MCF 10A (cell line): ENCODE results near the gene GPR153. TPM values are rescaled to one million over a fixed set of nuclear protein-coding genes. Genes with fewer than 3 reads are reported as not detected.

Source experiments
- BruUV-seq: library from RNA; stranded (reverse); fragments of 400-500 nt; replicated peaks from 2 replicates; lab custom pipeline; 2021; lab: Mats Ljungman, UMichigan
- CTCF ChIA-PET: fragments of 300-600 bp; sonication (Branson Sonifier 250); formaldehyde crosslinking; extraction: SDS; loops from one replicate; lab custom pipeline; 2021; ENCODE audit warnings: antibody characterized with exemption, inconsistent platforms; lab: Yijun Ruan, JAX
- POLR2A ChIA-PET: fragments of 300-600, 350-650 bp; sonication (Branson Sonifier 250); formaldehyde crosslinking; extraction: SDS; loops from one replicate; lab custom pipeline; 2020; ENCODE audit warnings: antibody characterized with exemption, inconsistent platforms; lab: Yijun Ruan, JAX
- DNase-seq: peaks from one replicate; pipeline ENCODE4 v3.0.0-alpha.2; 2018; ENCODE audit not compliant: unreplicated experiment
- H3K27ac Mint-ChIP-seq: one replicate; pipeline ENCODE4 v1.8.0; 2022; ENCODE audit warnings: mild to moderate bottlenecking, low read depth, mixed read lengths; ENCODE audit not compliant: unreplicated experiment
- H3K27me3 Mint-ChIP-seq: one replicate; pipeline ENCODE4 v1.8.0; 2022; ENCODE audit warnings: mixed read lengths; ENCODE audit not compliant: insufficient read depth, unreplicated experiment
- H3K36me3 Mint-ChIP-seq: one replicate; pipeline ENCODE4 v1.8.0; 2022; ENCODE audit warnings: mild to moderate bottlenecking, moderate library complexity, mixed read lengths; ENCODE audit not compliant: insufficient read depth, unreplicated experiment
- H3K4me1 Mint-ChIP-seq: one replicate; pipeline ENCODE4 v1.8.0; 2022; ENCODE audit warnings: mixed read lengths; ENCODE audit not compliant: insufficient read depth, unreplicated experiment
- H3K4me3 Mint-ChIP-seq: one replicate; pipeline ENCODE4 v1.8.0; 2022; ENCODE audit warnings: mild to moderate bottlenecking, moderate library complexity, mixed read lengths; ENCODE audit not compliant: unreplicated experiment
- H3K9me3 Mint-ChIP-seq: one replicate; pipeline ENCODE4 v1.8.0; 2022; ENCODE audit warnings: mixed read lengths; ENCODE audit not compliant: unreplicated experiment
- CTCF ChIP-seq: fragments of 200-600 bp; IDR thresholded peaks from one replicate; pipeline ENCODE4 v1.8.0; 2022; ENCODE audit warnings: antibody characterized with exemption, mild to moderate bottlenecking; ENCODE audit not compliant: unreplicated experiment
- intact Hi-C: fragments of 100-400 bp; cut with micrococcal nuclease; formaldehyde crosslinking; loops from 2 replicates; pipeline ENCODE4 v1.14.1; 2022
- total RNA-seq: library from RNA; stranded (reverse); gene quantifications from 2 replicates; pipeline ENCODE4 v1.2.3, GENCODE V29; 2022

The GPR153 gene
- total RNA-seq, 1 experiment from 2014 or later, result 5.0 TPM

DNA sequence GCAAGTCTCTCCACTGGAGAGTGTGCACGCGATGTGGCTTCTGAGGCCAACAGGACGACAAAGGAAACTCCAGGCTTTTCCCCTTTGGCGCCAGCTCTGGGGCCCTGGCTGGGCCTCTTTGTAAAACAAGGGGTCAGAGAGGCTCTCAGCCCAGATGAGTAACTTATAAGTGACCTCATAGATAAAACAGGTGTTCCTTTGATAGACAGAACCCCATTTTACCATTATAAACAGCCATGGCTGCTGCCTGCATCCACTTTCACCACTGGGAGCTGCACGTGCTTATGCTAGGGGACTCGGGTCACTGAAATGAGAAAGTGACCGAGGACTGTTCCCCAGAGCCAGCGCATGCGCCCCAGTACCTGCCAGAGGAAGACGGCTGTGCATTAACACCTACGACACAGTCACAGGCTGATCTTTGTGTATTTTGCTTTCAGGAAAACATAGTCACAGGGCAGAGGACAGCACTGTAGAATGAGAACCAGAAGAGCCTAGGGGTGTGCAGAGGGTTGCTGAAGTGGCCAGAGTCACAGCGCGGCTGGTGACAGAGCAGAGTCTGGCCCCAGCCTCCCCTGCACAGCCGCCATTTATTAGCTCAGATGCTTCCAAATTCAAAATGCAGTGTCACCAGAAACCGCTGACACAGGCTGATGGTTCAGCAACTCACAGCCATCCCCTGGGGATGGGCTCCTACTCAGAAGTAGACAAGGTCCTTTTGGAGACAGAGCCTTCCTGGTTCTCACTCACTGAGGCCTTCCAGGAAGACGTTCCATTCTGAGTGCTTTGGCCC lies 42.3 kb downstream of the GPR153 start:
- H3K27me3 Mint-ChIP-seq, result no peaks in the 10 kb centered on the region
- ChIA-PET CTCF (no interaction called here), POLR2A (interaction anchor here (0.9 kb wide), 1 partner anchor 14 kb away, joined by 3 read pairs; no protein-coding TSS in a partner anchor)
- intact Hi-C loops, result no loop called here
- no peak overlapping the region for H3K27ac Mint-ChIP-seq
- H3K4me1 Mint-ChIP-seq, result peaks cover 9% of the 10 kb centered on the region
- no peak for TF ChIP-seq CTCF
- BruUV-seq, result no TSS peak
- H3K4me3 Mint-ChIP-seq, result no peak overlapping the region
- no peak for DNase-seq
- no peaks in the 10 kb centered on the region for H3K9me3 Mint-ChIP-seq
- peaks cover 11% of the 10 kb centered on the region for H3K36me3 Mint-ChIP-seq

DNA sequence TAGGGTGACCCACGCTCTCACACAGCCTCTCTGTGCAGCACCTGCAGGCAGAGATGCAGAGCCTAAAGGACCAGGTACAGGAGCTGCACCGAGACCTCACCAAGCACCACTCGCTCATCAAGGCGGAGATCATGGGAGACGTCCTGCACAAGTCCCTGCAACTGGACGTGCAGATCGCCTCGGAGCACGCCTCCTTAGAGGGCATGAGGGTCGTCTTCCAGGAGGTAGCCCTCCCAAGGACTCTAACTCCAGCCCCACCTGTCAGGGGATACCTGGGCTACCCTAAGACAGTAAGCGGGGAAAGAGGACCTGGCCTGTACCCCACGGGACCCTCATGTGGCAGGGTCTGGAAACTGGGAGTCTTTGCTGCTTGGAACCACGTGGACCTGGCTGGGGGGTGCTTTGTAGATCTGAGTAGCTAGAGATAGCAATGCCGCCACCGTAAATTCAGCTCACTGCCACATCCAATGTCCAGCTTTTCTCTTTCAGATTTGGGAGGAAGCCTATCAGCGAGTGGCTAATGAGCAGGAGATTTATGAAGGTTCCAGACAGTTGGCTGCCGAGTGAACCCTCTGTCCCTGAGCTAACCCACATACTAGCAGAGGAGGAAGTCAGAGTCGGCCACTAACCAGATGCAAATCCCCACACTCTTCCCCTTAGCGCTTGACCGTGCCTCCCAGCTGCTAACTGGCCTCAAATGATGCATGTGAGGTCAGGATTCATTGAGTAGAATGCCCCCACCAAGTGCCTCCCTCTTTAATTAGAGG lies 48.5 kb downstream of the GPR153 start:
- POLR2A ChIA-PET, result interaction anchor here (0.6 kb wide), 1 partner anchor 106 kb away, joined by 3 read pairs; no protein-coding TSS in a partner anchor
- H3K4me3 Mint-ChIP-seq, result no peak overlapping the region

DNA sequence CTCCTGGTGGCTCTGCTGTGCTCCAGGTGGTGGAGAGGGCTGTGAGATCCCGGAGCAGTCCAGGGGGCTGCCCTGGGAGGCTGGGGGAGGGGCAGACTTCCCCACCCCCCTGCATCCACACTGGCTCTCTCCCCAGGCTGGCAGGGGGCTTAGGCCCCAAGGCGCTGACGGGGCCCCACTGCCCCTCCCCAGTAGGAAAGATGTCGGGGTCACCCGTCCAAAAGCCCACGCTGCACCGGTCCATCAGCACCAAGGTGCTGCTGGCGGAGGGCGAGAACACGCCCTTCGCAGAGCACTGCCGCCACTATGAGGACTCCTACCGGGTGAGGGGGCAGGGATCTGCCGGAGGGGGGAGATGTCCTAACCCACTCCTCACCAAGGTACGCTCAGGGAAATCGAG lies 49.2 kb downstream of the GPR153 start:
- Mint-ChIP-seq H3K36me3 (no peaks in the 10 kb centered on the region), H3K9me3 (no peaks in the 10 kb centered on the region), H3K27ac (no peak overlapping the region), H3K27me3 (no peaks in the 10 kb centered on the region), H3K4me1 (no peaks in the 10 kb centered on the region), H3K4me3 (no peak overlapping the region)
- ChIA-PET POLR2A (no interaction called here), CTCF (interaction anchor here (0.7 kb wide), 1 partner anchor 12 kb away, joined by 3 read pairs; the partner anchor contains the start of gene RPL22)
- no TSS peak for BruUV-seq
- intact Hi-C loops, result no loop called here
- TF ChIP-seq CTCF, result no peak
- no peak for DNase-seq

More for the DNA sequence above, 48.5 kb downstream of the GPR153 start:
- H3K9me3 Mint-ChIP-seq, result no peaks in the 10 kb centered on the region
- BruUV-seq, result no TSS peak
- no peaks in the 10 kb centered on the region for H3K27me3 Mint-ChIP-seq
- no peak for TF ChIP-seq CTCF
- H3K4me1 Mint-ChIP-seq, result no peaks in the 10 kb centered on the region
- CTCF ChIA-PET, result interaction anchor here (0.7 kb wide), 1 partner anchor 13 kb away, joined by 3 read pairs; the partner anchor contains the start of gene RPL22
- DNase-seq, result no peak
- H3K27ac Mint-ChIP-seq, result no peak overlapping the region
- intact Hi-C loops, result no loop called here
- H3K36me3 Mint-ChIP-seq, result no peaks in the 10 kb centered on the region
